H9 (cell line): ENCODE data around the gene RPS6KA1. TPM values are rescaled to one million over a fixed set of nuclear protein-coding genes. Genes with fewer than 3 reads are reported as not detected.

Experiments used
- DNase-seq: peaks from one replicate; pipeline ENCODE4 v3.0.0-alpha.2; 2017
- H2AFZ ChIP-seq: one replicate; pipeline ENCODE4 v1.6.1; 2013; ENCODE audit warnings: mild to moderate bottlenecking, low read length, control low read depth, moderate library complexity
- H2AK5ac ChIP-seq: 2 replicates; pipeline ENCODE4 v1.6.1; 2013; ENCODE audit warnings: low read length, control low read depth, mixed read lengths; ENCODE audit not compliant: insufficient read length
- H2BK120ac ChIP-seq: one replicate; pipeline ENCODE4 v1.6.1; 2013; ENCODE audit warnings: low read depth, mild to moderate bottlenecking, low read length, control low read depth, inconsistent platforms; ENCODE audit not compliant: poor library complexity, severe bottlenecking
- H2BK12ac ChIP-seq: 2 replicates; pipeline ENCODE4 v1.6.1; 2013; ENCODE audit warnings: low read length, control low read depth, mixed read lengths, low read depth; ENCODE audit not compliant: insufficient read length
- H2BK15ac ChIP-seq: 2 replicates; pipeline ENCODE4 v1.6.1; 2013; ENCODE audit warnings: low read depth, low read length, control low read depth
- H2BK20ac ChIP-seq: one replicate; pipeline ENCODE4 v1.6.1; 2013; ENCODE audit warnings: low read depth, mild to moderate bottlenecking, low read length, control low read depth, inconsistent platforms; ENCODE audit not compliant: poor library complexity, severe bottlenecking
- H2BK5ac ChIP-seq: 2 replicates; pipeline ENCODE4 v1.6.1; 2013; ENCODE audit warnings: low read length, control low read depth, mixed read lengths; ENCODE audit not compliant: insufficient read length
- H3K14ac ChIP-seq: 2 replicates; pipeline ENCODE4 v1.6.1; 2013; ENCODE audit warnings: low read length, control low read depth; ENCODE audit not compliant: insufficient read depth
- H3K18ac ChIP-seq: 2 replicates; pipeline ENCODE4 v1.6.1; 2013; ENCODE audit warnings: low read depth, mild to moderate bottlenecking, mixed read lengths, low read length, control low read depth; ENCODE audit not compliant: insufficient read length
- H3K23ac ChIP-seq: 2 replicates; pipeline ENCODE4 v1.6.1; 2013; ENCODE audit warnings: low read length, control low read depth, mixed read lengths, low read depth; ENCODE audit not compliant: insufficient read length
- H3K23me2 ChIP-seq: 2 replicates; pipeline ENCODE4 v1.6.1; 2013; ENCODE audit warnings: low read depth, mild to moderate bottlenecking, mixed read lengths, low read length, control low read depth; ENCODE audit not compliant: insufficient read length, poor library complexity, severe bottlenecking
- H3K27ac ChIP-seq: 2 replicates; pipeline ENCODE4 v1.5.1; 2013; ENCODE audit warnings: low read length, control low read depth, mixed read lengths, low read depth; ENCODE audit not compliant: insufficient read length
- H3K27me3 ChIP-seq: 2 replicates; pipeline ENCODE4 v1.6.1; 2013; ENCODE audit warnings: low read length, control low read depth, inconsistent platforms; ENCODE audit not compliant: insufficient read depth
- H3K4ac ChIP-seq: 2 replicates; pipeline ENCODE4 v1.6.1; 2013; ENCODE audit warnings: low read depth, mild to moderate bottlenecking, control low read depth, inconsistent platforms, low read length, moderate library complexity
- H3K4me1 ChIP-seq: 2 replicates; pipeline ENCODE4 v1.6.1; 2013; ENCODE audit warnings: low read length, control low read depth, inconsistent platforms; ENCODE audit not compliant: insufficient read depth
- H3K4me2 ChIP-seq: 2 replicates; pipeline ENCODE4 v1.6.1; 2013; ENCODE audit warnings: low read length, control low read depth, mixed read lengths; ENCODE audit not compliant: insufficient read length, insufficient read depth
- H3K56ac ChIP-seq: 2 replicates; pipeline ENCODE4 v1.6.1; 2013; ENCODE audit warnings: low read depth, mild to moderate bottlenecking, mixed read lengths, low read length, control low read depth; ENCODE audit not compliant: insufficient read length
- H3K79me1 ChIP-seq: 2 replicates; pipeline ENCODE4 v1.6.1; 2013; ENCODE audit warnings: low read depth, mild to moderate bottlenecking, moderate library complexity, low read length, control low read depth, inconsistent platforms; ENCODE audit not compliant: insufficient read depth, poor library complexity, severe bottlenecking
- H3K79me2 ChIP-seq: 2 replicates; pipeline ENCODE4 v1.6.1; 2013; ENCODE audit warnings: low read length, control low read depth, inconsistent platforms; ENCODE audit not compliant: insufficient read depth
- H3K9ac ChIP-seq: 2 replicates; pipeline ENCODE4 v1.6.1; 2013; ENCODE audit warnings: low read length, control low read depth, mixed read lengths; ENCODE audit not compliant: insufficient read length; ENCODE audit errors: extremely low read depth
- H3K9me3 ChIP-seq: one replicate; pipeline ENCODE4 v1.6.1; 2013; ENCODE audit warnings: low read depth, low read length, inconsistent platforms; ENCODE audit not compliant: control insufficient read depth
- H3T11ph ChIP-seq: one replicate; pipeline ENCODE4 v1.6.1; 2013; ENCODE audit warnings: mild to moderate bottlenecking, low read length, control low read depth, inconsistent platforms
- H4K20me1 ChIP-seq: one replicate; pipeline ENCODE4 v1.6.1; 2013; ENCODE audit not compliant: control insufficient read depth, insufficient read length, insufficient read depth
- H4K5ac ChIP-seq: 2 replicates; pipeline ENCODE4 v1.6.1; 2013; ENCODE audit warnings: low read depth, mild to moderate bottlenecking, mixed read lengths, low read length, control low read depth; ENCODE audit not compliant: insufficient read length
- H4K8ac ChIP-seq: replicated peaks from 2 replicates; pipeline ENCODE4 v1.6.1; 2013; ENCODE audit warnings: low read length, control low read depth, mixed read lengths, low read depth; ENCODE audit not compliant: insufficient read length
- H4K91ac ChIP-seq: 2 replicates; pipeline ENCODE4 v1.6.1; 2013; ENCODE audit warnings: low read depth, mild to moderate bottlenecking, moderate library complexity, mixed read lengths, low read length, control low read depth; ENCODE audit not compliant: insufficient read length
- H3K27ac Mint-ChIP-seq, 3 experiments: 2 replicates in 2 of 3; 3 replicates in 1 of 3; pipeline ENCODE4 v1.8.0; 2020 to 2021; ENCODE audit warnings: mixed read lengths in 3 of 3, mild to moderate bottlenecking in 1 of 3, moderate library complexity in 1 of 3
- H3K27me3 Mint-ChIP-seq: 2 replicates; pipeline ENCODE4 v1.8.0; 2021; ENCODE audit warnings: low read depth, mild to moderate bottlenecking, moderate library complexity, mixed read lengths
- H3K36me3 Mint-ChIP-seq, 3 experiments: 2 replicates in 2 of 3; 3 replicates in 1 of 3; pipeline ENCODE4 v1.8.0; 2020 to 2021; ENCODE audit warnings: low read depth in 3 of 3, mixed read lengths in 3 of 3; ENCODE audit not compliant: insufficient read depth in 1 of 3
- H3K4me1 Mint-ChIP-seq, 2 experiments: 2 replicates each; pipeline ENCODE4 v1.8.0; 2020; ENCODE audit warnings: mixed read lengths in 2 of 2
- H3K4me3 Mint-ChIP-seq, 2 experiments: 2 replicates in 1 of 2; 3 replicates in 1 of 2; pipeline ENCODE4 v1.8.0; 2020 to 2021; ENCODE audit warnings: mild to moderate bottlenecking in 2 of 2, mixed read lengths in 2 of 2, moderate library complexity in 1 of 2
- H3K9me3 Mint-ChIP-seq, 2 experiments: 2 replicates in 1 of 2; 3 replicates in 1 of 2; pipeline ENCODE4 v1.8.0; 2020; ENCODE audit warnings: mild to moderate bottlenecking in 2 of 2, mixed read lengths in 2 of 2, moderate library complexity in 1 of 2
- WGBS: extraction: QIAGEN DNeasy Blood & Tissue Kit; methylation state at CpG from one replicate; pipeline ENCODE4 v1.1.7; 2013; ENCODE audit warnings: missing lambda C conversion rate, low lambda C conversion rate, mixed read lengths; ENCODE audit not compliant: insufficient read length; ENCODE audit errors: extremely low coverage; 5-methylcytosine and 5-hydroxymethylcytosine counted together
- total RNA-seq: library from RNA; stranded (reverse); gene quantifications from 2 replicates; pipeline ENCODE4 v1.2.1, GENCODE V29; 2021
- TF ChIP-seq, protein P1 (sequence below): fragments of 200-600 bp; sonication (generic); conservative IDR thresholded peaks from 3 replicates; pipeline ENCODE4 v1.8.0; 2021; ENCODE audit warnings: antibody characterized with exemption, mild to moderate bottlenecking

RPS6KA1 gene
- total RNA-seq, 1 experiment from 2014 or later, result 45.3 TPM

GRCh38 chr1:26560403-26560780 lies 30.8 kb downstream of the RPS6KA1 start:
- H3K4me3 Mint-ChIP-seq, result no peak overlapping the region
- no peak for DNase-seq
- H4K91ac ChIP-seq, result no peak overlapping the region

More at GRCh38 chr1:26560403-26560780, 30.8 kb downstream of the RPS6KA1 start:
- Mint-ChIP-seq H3K4me1 (no peaks in the 10 kb centered on the region), H3K27ac (no peak overlapping the region), H3K36me3 (peaks cover 21 to 66% (median 63%) of the 10 kb centered on the region in 3 experiments), H3K9me3 (no peaks in the 10 kb centered on the region), H3K27me3 (no peaks in the 10 kb centered on the region)
- no peak overlapping the region for H3K23ac ChIP-seq
- no CpG with 5 or more reads among the region's 3 CpGs for WGBS
- no peak overlapping the region for H3K18ac ChIP-seq
- peak overlapping the region; percentile 46 for H4K5ac ChIP-seq
- H3T11ph ChIP-seq, result no peak overlapping the region
- H3K14ac ChIP-seq, result no peak overlapping the region
- H3K27ac ChIP-seq, result no peak overlapping the region
- H3K27me3 ChIP-seq, result no peaks in the 10 kb centered on the region
- H2BK120ac ChIP-seq, result no peak overlapping the region
- H3K4me1 ChIP-seq, result no peaks in the 10 kb centered on the region
- no peaks in the 10 kb centered on the region for H4K20me1 ChIP-seq
- H4K8ac ChIP-seq, result no peak overlapping the region
- H3K4ac ChIP-seq, result no peak overlapping the region
- no peak overlapping the region for H2AK5ac ChIP-seq
- H2AFZ ChIP-seq, result no peak overlapping the region
- no peak overlapping the region for H2BK15ac ChIP-seq
- no peak overlapping the region for H2BK5ac ChIP-seq
- H3K79me2 ChIP-seq, result no peaks in the 10 kb centered on the region
- no peak overlapping the region for H3K9ac ChIP-seq
- no peak overlapping the region for H3K4me2 ChIP-seq
- no peak overlapping the region for H3K56ac ChIP-seq
- no peak overlapping the region for H2BK12ac ChIP-seq
- H3K79me1 ChIP-seq, result no peaks in the 10 kb centered on the region
- H2BK20ac ChIP-seq, result no peak overlapping the region
- H3K23me2 ChIP-seq, result no peaks in the 10 kb centered on the region
- no peaks in the 10 kb centered on the region for H3K9me3 ChIP-seq
- TF ChIP-seq, protein P1, sequence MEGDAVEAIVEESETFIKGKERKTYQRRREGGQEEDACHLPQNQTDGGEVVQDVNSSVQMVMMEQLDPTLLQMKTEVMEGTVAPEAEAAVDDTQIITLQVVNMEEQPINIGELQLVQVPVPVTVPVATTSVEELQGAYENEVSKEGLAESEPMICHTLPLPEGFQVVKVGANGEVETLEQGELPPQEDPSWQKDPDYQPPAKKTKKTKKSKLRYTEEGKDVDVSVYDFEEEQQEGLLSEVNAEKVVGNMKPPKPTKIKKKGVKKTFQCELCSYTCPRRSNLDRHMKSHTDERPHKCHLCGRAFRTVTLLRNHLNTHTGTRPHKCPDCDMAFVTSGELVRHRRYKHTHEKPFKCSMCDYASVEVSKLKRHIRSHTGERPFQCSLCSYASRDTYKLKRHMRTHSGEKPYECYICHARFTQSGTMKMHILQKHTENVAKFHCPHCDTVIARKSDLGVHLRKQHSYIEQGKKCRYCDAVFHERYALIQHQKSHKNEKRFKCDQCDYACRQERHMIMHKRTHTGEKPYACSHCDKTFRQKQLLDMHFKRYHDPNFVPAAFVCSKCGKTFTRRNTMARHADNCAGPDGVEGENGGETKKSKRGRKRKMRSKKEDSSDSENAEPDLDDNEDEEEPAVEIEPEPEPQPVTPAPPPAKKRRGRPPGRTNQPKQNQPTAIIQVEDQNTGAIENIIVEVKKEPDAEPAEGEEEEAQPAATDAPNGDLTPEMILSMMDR, result no peak
